ENCODE measurements around the gene MYH16.
"Not testable (repeated sequence)": the region's sequence is repeated elsewhere in the genome, so short reads cannot be mapped to it uniquely, and the experiment has no call there.

The MYH16 gene

GRCh38 chr7:99355098-99355497, 82.5 kb downstream of the MYH16 start:
- no peak for DNase-seq (ENCODE audit: low read depth)

- DNase-seq (ENCODE audit: low read depth), result no peak
Measured at GRCh38 chr7:99357701-99358490, 85.3 kb downstream of the MYH16 start.

GRCh38 chr7:99358521-99358920, 85.9 kb downstream of the MYH16 start:
- DNase-seq (ENCODE audit: low read depth), result not testable (repeated sequence)

GRCh38 chr7:99359465-99360154, 87.0 kb downstream of the MYH16 start:
- no peak for DNase-seq (ENCODE audit: low read depth)

All from T-helper 22 cell (primary cell).